GM12873 (cell line): Measurements from ENCODE around the gene MYLK3.

Source experiments
- TF ChIP-seq, protein P1 (sequence below): IDR thresholded peaks from 2 replicates; pipeline ENCODE4 v1.5.1; 2012; ENCODE audit warnings: low read depth, mild to moderate bottlenecking, moderate library complexity, low read length, control low read depth; ENCODE audit not compliant: insufficient read depth; ENCODE audit errors: missing control alignments

The MYLK3 gene

GRCh38 chr16:46788891-46789474, 40.8 kb upstream of the MYLK3 start:
- TF ChIP-seq, protein P1, sequence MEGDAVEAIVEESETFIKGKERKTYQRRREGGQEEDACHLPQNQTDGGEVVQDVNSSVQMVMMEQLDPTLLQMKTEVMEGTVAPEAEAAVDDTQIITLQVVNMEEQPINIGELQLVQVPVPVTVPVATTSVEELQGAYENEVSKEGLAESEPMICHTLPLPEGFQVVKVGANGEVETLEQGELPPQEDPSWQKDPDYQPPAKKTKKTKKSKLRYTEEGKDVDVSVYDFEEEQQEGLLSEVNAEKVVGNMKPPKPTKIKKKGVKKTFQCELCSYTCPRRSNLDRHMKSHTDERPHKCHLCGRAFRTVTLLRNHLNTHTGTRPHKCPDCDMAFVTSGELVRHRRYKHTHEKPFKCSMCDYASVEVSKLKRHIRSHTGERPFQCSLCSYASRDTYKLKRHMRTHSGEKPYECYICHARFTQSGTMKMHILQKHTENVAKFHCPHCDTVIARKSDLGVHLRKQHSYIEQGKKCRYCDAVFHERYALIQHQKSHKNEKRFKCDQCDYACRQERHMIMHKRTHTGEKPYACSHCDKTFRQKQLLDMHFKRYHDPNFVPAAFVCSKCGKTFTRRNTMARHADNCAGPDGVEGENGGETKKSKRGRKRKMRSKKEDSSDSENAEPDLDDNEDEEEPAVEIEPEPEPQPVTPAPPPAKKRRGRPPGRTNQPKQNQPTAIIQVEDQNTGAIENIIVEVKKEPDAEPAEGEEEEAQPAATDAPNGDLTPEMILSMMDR = no peak

DNA sequence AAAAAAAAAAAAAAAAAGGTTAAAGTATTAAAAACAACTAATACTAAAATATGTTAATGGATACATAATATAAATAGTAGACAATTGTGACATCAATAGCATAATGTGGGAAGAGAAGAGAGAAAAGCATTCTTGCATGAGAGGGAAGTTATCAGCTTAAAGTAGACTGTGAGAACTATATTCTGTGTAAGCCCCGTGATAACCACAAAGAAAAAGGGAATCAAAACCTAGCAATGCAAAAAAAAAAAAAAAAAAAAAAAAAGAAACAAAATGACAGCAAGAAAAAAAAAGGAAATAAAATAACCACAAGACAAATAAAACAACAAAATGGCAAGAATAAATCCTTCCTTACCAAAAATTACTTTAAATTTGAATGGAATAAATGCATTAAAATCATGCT, 39.8 kb upstream of the MYLK3 start:
- TF ChIP-seq, protein P1 = no peak

- TF ChIP-seq, protein P1 = no peak
Measured at GRCh38 chr16:46785076-46785845, 37.1 kb upstream of the MYLK3 start.

- TF ChIP-seq, protein P1 = no peak
Measured at GRCh38 chr16:46783800-46784199, 35.7 kb upstream of the MYLK3 start.

- TF ChIP-seq, protein P1 = no peak
Measured at GRCh38 chr16:46782320-46782719, 34.2 kb upstream of the MYLK3 start.

- TF ChIP-seq, protein P1 = no peak
Measured at GRCh38 chr16:46777804-46778203, 29.7 kb upstream of the MYLK3 start.

GRCh38 chr16:46775214-46775613, 27.1 kb upstream of the MYLK3 start:
- TF ChIP-seq, protein P1 = no peak
